OCI-LY3 (cell line): ENCODE results near the gene NSL1.

ENCODE experiments used
- CTCF ChIP-seq: fragments of 200-600, 300-600 bp; sonication (generic); IDR thresholded peaks from 2 replicates; pipeline ENCODE4 v1.5.1; 2014; ENCODE audit warnings: antibody characterized with exemption, low read length, low read depth
- EZH2phosphoT487 ChIP-seq: fragments of 200-600 bp; shearing (Covaris generic); IDR thresholded peaks from 2 replicates; pipeline ENCODE4 v1.6.1; 2018; ENCODE audit warnings: antibody characterized with exemption, mixed run types, low read depth

GRCh38 chr1:212783976-212784375 is 7.6 kb downstream of the NSL1 start:
- TF ChIP-seq CTCF (no peak), EZH2phosphoT487 (no peak)
